GM18520 (cell line): Measurements from ENCODE around the gene FRZB.
"Not testable (repeated sequence)": the region's sequence is repeated elsewhere in the genome, so short reads cannot be mapped to it uniquely, and the experiment has no call there.

Source experiments
- ATAC-seq: cut with Tn5 transposase; IDR thresholded peaks from one replicate; pipeline ENCODE4 v1.9.1; 2021; ENCODE audit not compliant: unreplicated experiment

Gene FRZB

GRCh38 chr2:182890773-182891378 is 24.4 kb upstream of the FRZB start:
- no peak for ATAC-seq

GRCh38 chr2:182890305-182890704 is 23.9 kb upstream of the FRZB start:
- no peak for ATAC-seq

- ATAC-seq, result no peak
Measured at GRCh38 chr2:182887753-182888415, 21.4 kb upstream of the FRZB start.

- no peak for ATAC-seq
Measured at GRCh38 chr2:182887093-182887492, 20.7 kb upstream of the FRZB start.

GRCh38 chr2:182885771-182886170 is 19.3 kb upstream of the FRZB start:
- ATAC-seq, result no peak

- no peak for ATAC-seq
Measured at GRCh38 chr2:182883451-182883850, 17.0 kb upstream of the FRZB start.

GRCh38 chr2:182880100-182880499 is 13.7 kb upstream of the FRZB start:
- ATAC-seq, result not testable (repeated sequence)

- ATAC-seq, result not testable (repeated sequence)
Measured at GRCh38 chr2:182876653-182877052, 10.2 kb upstream of the FRZB start.

- no peak for ATAC-seq
Measured at GRCh38 chr2:182870227-182870626, 3.8 kb upstream of the FRZB start.

- no peak for ATAC-seq
Measured at GRCh38 chr2:182868054-182868796, 1.8 kb upstream of the FRZB start.

- no peak for ATAC-seq
Measured at GRCh38 chr2:182867426-182868053, 1.1 kb upstream of the FRZB start.

- ATAC-seq, result no peak
Measured at GRCh38 chr2:182866095-182866460, 359 bp downstream of the FRZB start.

- no peak for ATAC-seq
Measured at GRCh38 chr2:182864949-182865570, 1.4 kb downstream of the FRZB start.

GRCh38 chr2:182863642-182864041 is 2.8 kb downstream of the FRZB start:
- ATAC-seq, result no peak

- no peak for ATAC-seq
Measured at GRCh38 chr2:182862091-182862490, 4.3 kb downstream of the FRZB start.

GRCh38 chr2:182860858-182861257 is 5.6 kb downstream of the FRZB start:
- no peak for ATAC-seq

GRCh38 chr2:182858671-182859070 is 7.8 kb downstream of the FRZB start:
- no peak for ATAC-seq

GRCh38 chr2:182855376-182855775 is 11.1 kb downstream of the FRZB start:
- no peak for ATAC-seq

GRCh38 chr2:182854375-182855105 is 11.9 kb downstream of the FRZB start:
- ATAC-seq, result no peak

- ATAC-seq, result no peak
Measured at GRCh38 chr2:182852801-182853200, 13.6 kb downstream of the FRZB start.

- ATAC-seq, result no peak
Measured at GRCh38 chr2:182852090-182852489, 14.3 kb downstream of the FRZB start.
